Ovary (tissue), 9 donors: ENCODE results near the gene CTTN. TPM values are rescaled to one million over a fixed set of nuclear protein-coding genes. Genes with fewer than 3 reads are reported as not detected.

ENCODE experiments used
- DNase-seq, 5 donors: peaks; one replicate each; pipeline ENCODE4 v3.0.0-alpha.2; 2019 to 2020
- H3K27ac ChIP-seq, 2 donors: fragments of 200-600 bp; one replicate each; pipeline versions ENCODE4 v1.5.1 to v1.8.0; 2019 to 2022
- H3K27me3 ChIP-seq: fragments of 200-600 bp; one replicate; pipeline ENCODE4 v1.8.0; 2022
- H3K36me3 ChIP-seq: fragments of 200-600 bp; sonication (generic); one replicate; pipeline ENCODE4 v1.5.1; 2019
- H3K4me1 ChIP-seq: one replicate; pipeline ENCODE4 v1.8.1; 2013; ENCODE audit warnings: mild to moderate bottlenecking, moderate library complexity; ENCODE audit not compliant: insufficient read depth
- H3K4me3 ChIP-seq: fragments of 200-600 bp; sonication (generic); one replicate; pipeline ENCODE4 v1.5.1; 2017
- H3K9me3 ChIP-seq, 2 donors: fragments of 200-600 bp in 1 of 2; sonication (generic) in 1 of 2; one replicate each; pipeline versions ENCODE4 v1.5.1 to v1.8.1; 2013 to 2019; ENCODE audit warnings: mild to moderate bottlenecking in 1 of 2, moderate library complexity in 1 of 2
- CTCF ChIP-seq, 3 donors: fragments of 450-650 bp in 2 of 3; fragments of 200-600 bp in 1 of 3; IDR thresholded peaks; one replicate each; pipeline versions ENCODE4 v1.5.1 to v1.8.0; 2016 to 2022; ENCODE audit warnings: antibody characterized with exemption in 3 of 3, mild to moderate bottlenecking in 1 of 3
- EP300 ChIP-seq: sonication (generic); formaldehyde crosslinking; IDR thresholded peaks from one replicate; pipeline ENCODE4 v1.6.1; 2017; ENCODE audit warnings: antibody characterized with exemption
- POLR2A ChIP-seq: fragments of 450-650 bp; IDR thresholded peaks from one replicate; pipeline ENCODE4 v1.6.1; 2017; ENCODE audit warnings: antibody characterized with exemption, mild to moderate bottlenecking, moderate library complexity
- WGBS, 3 donors: extraction: QIAGEN DNeasy Blood & Tissue Kit in 1 of 3; methylation state at CpG; one replicate each; pipeline versions ENCODE4 v1.1.5 to v1.1.7; 2013 to 2017; 5-methylcytosine and 5-hydroxymethylcytosine counted together
- intact Hi-C, 4 donors: fragments of 100-400 bp; cut with DNase I; formaldehyde crosslinking; loops; one replicate each; pipeline versions ENCODE4 v1.11.0 to v1.15.1; 2022 to 2023
- polyA plus RNA-seq, 2 donors: library from polyadenylated mRNA; stranded (reverse); fragments of 200-250 nt in 1 of 2; fragments of 350-450 nt in 1 of 2; fragmentation: Illumina TruSeq in 1 of 2; extraction: RNeasy Lipid Tissue Mini Kit (QIAGEN cat#74804) in 1 of 2; gene quantifications; one replicate each; pipeline ENCODE4 v1.2.3, GENCODE V29; 2013 to 2014
- total RNA-seq, 7 donors: library from RNA; depleted of rRNA in 2 of 7; stranded (reverse); fragments of >200 nt in 2 of 7; fragmentation: NEBNext Ultra II Directional in 3 of 7; extraction: Animal tissue kit (Norgen Biotek cat#: 25700) in 3 of 7; gene quantifications; one replicate each; pipeline versions ENCODE4 v1.1.0 to v1.2.4, GENCODE V29; 2016 to 2023
- donor health status: DM: no; HTN: no; CAD: no; lungs with moderate emphysema.
- donor health status: DM: no; HTN: no; CAD: no.
- donor health status: Bipolar disorder and iron deficiency.
- donor health status: DM: yes; HTN: yes; CAD: no.
- donor health status: DM: no; HTN: no; CAD: no.
- donor health status: DM: yes; HTN: yes; CAD: no.

The CTTN gene
- total and polyA plus RNA-seq, 9 donors: 129 to 321 (median 205) TPM

GRCh38 chr11:70455354-70455753, 57.0 kb downstream of the CTTN start:
- WGBS, 3 donors: 25 to 40% (median 31%) methylated on average over 1 of the region's 1 CpG
- no peaks in the 10 kb centered on the region for H3K4me1 ChIP-seq
- no peak overlapping the region for H3K4me3 ChIP-seq
- no peaks in the 10 kb centered on the region for H3K36me3 ChIP-seq
- H3K9me3 ChIP-seq: no peaks in the 10 kb centered on the region
- intact Hi-C loops: no loop called here
- H3K27me3 ChIP-seq: no peaks in the 10 kb centered on the region
- no peak for DNase-seq
- TF ChIP-seq EP300 (no peak), CTCF (IDR thresholded peaks at IDR 0.05) (no peak), POLR2A (no peak)
- no peak overlapping the region for H3K27ac ChIP-seq

- Histone ChIP-seq H3K9me3 (no peaks in the 10 kb centered on the region), H3K4me3 (no peak overlapping the region), H3K4me1 (no peaks in the 10 kb centered on the region), H3K27ac (no peak overlapping the region), H3K27me3 (no peaks in the 10 kb centered on the region), H3K36me3 (no peaks in the 10 kb centered on the region)
- 75 to 84% (median 77%) methylated on average over 27 to 31 of the region's 31 CpGs for WGBS, 3 donors
- DNase-seq: no peak
- intact Hi-C loops: no loop called here
- no peak for TF ChIP-seq POLR2A
- no peak for TF ChIP-seq CTCF (IDR thresholded peaks at IDR 0.05)
- TF ChIP-seq EP300: no peak
Measured at GRCh38 chr11:70456921-70457532, 58.7 kb downstream of the CTTN start.

- H3K27me3 ChIP-seq: no peaks in the 10 kb centered on the region
- TF ChIP-seq POLR2A (no peak), CTCF (IDR thresholded peaks at IDR 0.05) (no peak), EP300 (no peak)
- intact Hi-C loops: no loop called here
- DNase-seq: no peak
- no peaks in the 10 kb centered on the region for H3K4me1 ChIP-seq
- H3K4me3 ChIP-seq: no peak overlapping the region
- H3K27ac ChIP-seq: no peak overlapping the region
- 70 to 75% (median 70%) methylated on average over 2 of the region's 2 CpGs for WGBS, 3 donors
- H3K9me3 ChIP-seq: no peaks in the 10 kb centered on the region
- H3K36me3 ChIP-seq: no peaks in the 10 kb centered on the region
Measured at GRCh38 chr11:70458736-70459135, 60.4 kb downstream of the CTTN start.

- Histone ChIP-seq H3K27me3 (no peaks in the 10 kb centered on the region), H3K27ac (no peak overlapping the region), H3K4me1 (no peaks in the 10 kb centered on the region), H3K4me3 (no peak overlapping the region), H3K9me3 (no peaks in the 10 kb centered on the region), H3K36me3 (no peaks in the 10 kb centered on the region)
- TF ChIP-seq POLR2A (no peak), EP300 (no peak), CTCF (IDR thresholded peaks at IDR 0.05) (no peak)
- no peak for DNase-seq
- intact Hi-C loops: loop anchor here in 2 of 4 donors (5.0 to 10.0 kb wide), 2 partner anchors 297 to 545 kb away; no protein-coding TSS in a partner anchor
- WGBS, 3 donors: 76 to 84% (median 83%) methylated on average over 4 of the region's 4 CpGs
Measured at GRCh38 chr11:70460111-70460510, 61.8 kb downstream of the CTTN start.
